Hepatic stellate cell (primary cell): Measurements from ENCODE around the gene NPIPB9.
"Not testable (repeated sequence)": the region's sequence is repeated elsewhere in the genome, so short reads cannot be mapped to it uniquely, and the experiment has no call there.

ENCODE experiments used
- DNase-seq: peaks from one replicate; pipeline ENCODE4 v3.0.0; 2011; ENCODE audit warnings: low spot score

The NPIPB9 gene

GRCh38 chr16:28751487-28751886, at the start of gene NPIPB9:
TSS of gene NPIPB9 (plus strand) at chr16:28751787.
- DNase-seq = not testable (repeated sequence)

GRCh38 chr16:28704246-28704645, 47.3 kb upstream of the NPIPB9 start:
- not testable (repeated sequence) for DNase-seq

- DNase-seq = not testable (repeated sequence)
Observed at GRCh38 chr16:28711220-28712083, 40.1 kb upstream of the NPIPB9 start, which contains the start of gene EIF3C. TSS of gene EIF3C (plus strand) at chr16:28711464. CDS start at chr16:28711687, 223 bp downstream.

DNA sequence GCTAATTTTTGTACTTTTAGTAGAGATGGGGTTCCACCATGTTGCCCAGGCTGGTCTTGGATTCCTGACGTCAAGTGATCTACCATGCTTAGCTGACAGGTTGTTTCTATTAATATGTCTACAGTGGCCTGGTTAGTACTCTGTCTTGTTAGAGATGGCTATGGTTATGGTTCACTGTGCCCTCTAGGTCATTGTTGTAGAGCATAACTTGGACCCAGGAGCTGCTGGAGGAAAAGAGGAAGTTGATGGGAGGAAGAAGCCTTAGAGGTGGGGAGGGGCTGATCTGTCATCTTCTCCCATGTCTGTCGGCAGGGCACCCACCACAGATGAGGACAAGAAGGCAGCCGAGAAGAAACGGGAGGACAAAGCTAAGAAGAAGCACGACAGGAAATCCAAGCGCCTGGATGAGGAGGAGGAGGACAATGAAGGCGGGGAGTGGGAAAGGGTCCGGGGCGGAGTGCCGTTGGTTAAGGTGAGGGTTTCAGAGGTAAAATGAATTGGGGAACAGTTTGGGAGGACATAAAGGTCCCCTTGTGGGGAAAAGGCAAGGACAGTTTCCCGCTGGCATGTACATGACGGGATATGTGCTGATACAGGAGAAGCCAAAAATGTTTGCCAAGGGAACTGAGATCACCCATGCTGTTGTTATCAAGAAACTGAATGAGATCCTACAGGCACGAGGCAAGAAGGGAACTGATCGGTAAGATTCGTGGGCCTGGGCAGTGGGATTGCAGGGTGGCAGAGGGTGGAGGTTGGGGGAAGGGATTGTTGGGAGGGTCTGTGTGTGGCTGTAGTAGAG, 28.5 kb upstream of the NPIPB9 start:
- not testable (repeated sequence) for DNase-seq

DNA sequence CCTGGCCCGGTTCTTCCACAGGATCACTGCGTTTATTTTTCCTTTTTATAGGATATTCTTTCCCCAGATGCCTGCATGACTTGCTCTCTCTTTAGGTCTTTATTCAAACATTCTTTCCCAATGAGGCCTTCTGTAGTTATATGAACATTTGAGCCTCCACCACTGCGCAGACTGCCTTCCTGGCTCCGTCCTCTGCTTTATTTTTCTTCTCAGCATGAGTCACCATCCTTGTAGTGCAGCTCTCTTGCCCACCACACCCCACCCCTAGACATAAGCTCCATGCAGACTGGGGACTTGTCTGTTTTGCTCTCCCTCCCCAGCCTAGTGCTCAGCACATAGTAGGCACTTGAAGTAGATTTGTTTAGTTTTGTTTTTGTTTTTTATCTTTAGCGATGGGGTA, 20.3 kb upstream of the NPIPB9 start:
- DNase-seq = not testable (repeated sequence)

GRCh38 chr16:28732455-28733124, 19.0 kb upstream of the NPIPB9 start:
- DNase-seq = not testable (repeated sequence)

DNA sequence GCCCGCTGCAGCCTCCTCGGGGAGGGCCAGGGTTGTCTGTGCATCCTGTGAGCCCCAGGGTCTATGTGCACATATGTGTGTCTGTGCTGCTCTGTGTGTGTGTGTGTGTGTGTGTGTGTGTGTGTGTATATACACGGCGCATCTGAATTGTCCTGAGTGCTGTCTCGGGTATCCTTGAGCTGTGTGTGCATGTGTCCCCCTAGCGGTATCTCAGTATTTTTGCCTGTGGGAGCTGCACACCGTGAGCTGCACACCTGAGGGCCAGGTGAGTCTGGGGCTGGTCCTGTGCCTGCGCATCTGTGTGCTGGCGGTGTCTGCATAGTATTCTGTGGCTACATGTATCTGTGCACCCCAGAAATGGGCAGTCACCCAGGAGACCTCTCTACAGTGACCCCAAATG, 11.8 kb upstream of the NPIPB9 start:
- DNase-seq = not testable (repeated sequence)

DNA sequence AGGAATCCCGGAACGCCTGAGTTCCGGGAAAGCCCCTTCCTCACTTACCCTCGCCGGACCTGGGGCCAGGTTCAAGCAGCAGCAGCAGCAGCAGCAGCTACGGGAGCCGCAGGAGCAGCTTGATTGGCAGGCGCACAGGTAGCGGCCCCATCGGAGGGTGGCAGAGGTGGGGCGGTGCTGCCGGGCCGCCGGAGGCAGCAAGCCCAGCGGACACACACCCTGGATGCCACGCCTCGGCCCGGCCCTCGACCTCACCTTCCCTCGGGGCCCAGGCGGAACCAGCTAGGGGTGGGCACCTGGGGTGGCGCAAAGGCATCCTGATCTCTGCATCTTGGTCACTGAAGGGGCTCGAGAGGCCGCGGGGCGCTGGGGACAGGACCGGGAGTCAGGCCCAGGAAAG, 11.0 kb upstream of the NPIPB9 start:
- DNase-seq = not testable (repeated sequence)

- DNase-seq = not testable (repeated sequence)
Observed at GRCh38 chr16:28741295-28741694, 10.3 kb upstream of the NPIPB9 start.

DNA sequence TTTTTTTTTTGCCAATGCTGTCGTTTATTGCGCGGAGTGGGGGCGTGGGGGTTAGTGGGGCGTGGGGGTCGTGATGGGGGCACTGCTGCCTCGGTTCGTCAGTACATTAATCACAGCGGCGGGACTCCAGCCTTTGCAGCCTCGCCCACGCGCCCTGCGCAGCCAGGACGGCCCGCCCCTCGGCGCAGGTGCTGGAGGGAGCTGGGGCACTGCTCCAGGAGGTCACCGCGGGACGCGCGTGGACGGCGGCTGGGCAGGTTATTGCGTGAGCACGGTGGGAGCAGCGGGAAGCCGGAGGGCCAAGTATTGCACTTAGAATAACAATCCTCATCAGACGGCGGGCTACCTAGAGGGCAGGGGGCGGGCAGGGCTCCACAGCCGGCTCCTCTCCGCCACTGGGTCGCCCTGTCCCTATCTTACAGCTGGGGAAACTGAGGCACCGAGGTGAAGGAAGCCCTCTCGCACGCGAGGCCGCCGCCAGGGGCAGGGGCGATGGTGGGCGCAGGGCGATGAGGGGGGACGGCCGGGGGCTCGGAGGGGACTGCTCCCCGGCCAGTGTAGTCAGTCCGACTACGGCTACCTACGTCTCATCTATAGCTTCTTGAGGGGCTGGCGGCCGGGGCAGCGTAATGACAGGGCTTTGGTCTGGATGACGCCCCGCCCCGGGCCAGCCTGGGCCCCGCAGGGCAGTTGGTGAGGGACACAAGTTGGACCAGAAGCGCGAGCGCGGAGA, 4.8 kb upstream of the NPIPB9 start:
- DNase-seq = not testable (repeated sequence)

GRCh38 chr16:28749997-28750465, 1.6 kb upstream of the NPIPB9 start:
- DNase-seq = not testable (repeated sequence)

GRCh38 chr16:28750469-28751067, 1.0 kb upstream of the NPIPB9 start:
- DNase-seq = not testable (repeated sequence)

- DNase-seq = not testable (repeated sequence)
Observed at GRCh38 chr16:28781697-28782096, 30.1 kb downstream of the NPIPB9 start.

DNA sequence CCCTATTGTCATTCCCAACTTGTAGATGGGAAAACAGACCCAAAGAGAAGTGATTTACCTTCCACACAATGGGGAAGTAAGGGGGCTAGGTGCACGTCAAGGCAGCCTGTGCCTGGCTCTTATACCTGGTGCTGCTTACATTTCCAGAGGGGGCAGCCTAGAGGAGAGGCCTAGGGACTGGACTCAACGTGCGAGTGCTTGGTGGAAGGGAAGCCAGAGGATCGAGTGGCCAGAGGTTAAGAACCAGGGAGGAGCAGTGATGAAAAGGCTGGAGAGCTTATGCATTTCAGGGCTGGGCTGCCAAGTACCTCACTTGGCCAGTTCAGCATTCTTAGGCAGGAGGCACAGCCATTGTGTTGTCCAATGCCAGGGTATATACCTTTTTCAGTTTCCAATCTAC, 30.8 kb downstream of the NPIPB9 start:
- not testable (repeated sequence) for DNase-seq

DNA sequence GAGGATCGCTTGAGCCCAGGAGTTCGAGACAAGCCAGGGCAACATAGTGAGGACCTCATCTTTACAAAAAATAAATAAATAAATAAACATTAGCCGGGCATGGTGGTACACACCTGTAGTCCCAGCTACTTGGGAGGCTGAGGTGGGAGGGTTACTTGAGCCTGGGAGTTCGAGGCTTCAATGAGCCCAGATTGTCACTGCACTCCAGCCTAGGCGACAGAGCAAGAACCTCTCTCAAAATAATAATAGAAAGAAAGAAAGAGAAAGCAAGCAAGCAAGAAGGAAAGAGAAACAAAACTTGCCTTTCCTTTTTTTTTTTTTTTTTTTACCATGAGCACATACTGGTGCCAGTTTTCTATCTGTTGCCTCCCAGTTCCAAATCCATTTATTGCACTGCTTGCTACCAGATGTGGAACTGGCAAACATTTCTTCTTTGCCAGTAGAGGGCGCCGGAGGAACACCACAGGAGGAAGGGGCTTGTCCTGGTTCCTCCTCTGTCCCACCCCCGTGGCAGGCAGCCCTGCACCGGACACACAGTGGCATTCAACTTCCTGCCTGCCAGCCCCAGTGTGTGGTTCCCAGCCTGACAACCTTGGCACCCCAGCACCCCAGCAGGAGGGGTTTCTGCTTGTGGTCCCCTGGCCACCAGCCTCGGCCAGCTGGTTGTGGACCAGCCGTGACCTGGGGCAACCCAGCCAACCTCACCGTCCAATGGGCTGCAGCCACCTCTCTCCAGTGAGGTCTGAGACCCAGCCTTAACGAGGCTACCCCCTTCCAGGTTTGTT, 50.8 kb downstream of the NPIPB9 start:
- DNase-seq = not testable (repeated sequence)

GRCh38 chr16:28807445-28808120, 56.0 kb downstream of the NPIPB9 start:
- DNase-seq = not testable (repeated sequence)

GRCh38 chr16:28820016-28820415, 68.4 kb downstream of the NPIPB9 start:
- DNase-seq = no peak

GRCh38 chr16:28820546-28820945, 69.0 kb downstream of the NPIPB9 start:
- DNase-seq = not testable (repeated sequence)

- no peak for DNase-seq
Observed at GRCh38 chr16:28821874-28822519, 70.4 kb downstream of the NPIPB9 start.
